GM19239 (cell line): ENCODE data around the gene PCDHGA1.
A peak's percentile ranks its signal among the peaks of the same experiment; 100 is the strongest.
"Not testable (repeated sequence)": the region's sequence is repeated elsewhere in the genome, so short reads cannot be mapped to it uniquely, and the experiment has no call there.

Source experiments
- DNase-seq: peaks from one replicate; pipeline ENCODE4 v3.0.0; 2011; ENCODE audit warnings: low spot score; ENCODE audit not compliant: insufficient read length
- FAIRE-seq: peaks from 2 replicates; lab custom pipeline; 2011; peaks lifted over from hg19 to GRCh38; lab: Jason Lieb, UNC

The PCDHGA1 gene

DNA sequence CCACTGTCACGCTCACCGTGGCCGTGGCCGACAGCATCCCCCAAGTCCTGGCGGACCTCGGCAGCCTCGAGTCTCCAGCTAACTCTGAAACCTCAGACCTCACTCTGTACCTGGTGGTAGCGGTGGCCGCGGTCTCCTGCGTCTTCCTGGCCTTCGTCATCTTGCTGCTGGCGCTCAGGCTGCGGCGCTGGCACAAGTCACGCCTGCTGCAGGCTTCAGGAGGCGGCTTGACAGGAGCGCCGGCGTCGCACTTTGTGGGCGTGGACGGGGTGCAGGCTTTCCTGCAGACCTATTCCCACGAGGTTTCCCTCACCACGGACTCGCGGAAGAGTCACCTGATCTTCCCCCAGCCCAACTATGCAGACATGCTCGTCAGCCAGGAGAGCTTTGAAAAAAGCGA is 102.4 kb downstream of the PCDHGA1 start:
- not testable (repeated sequence) for FAIRE-seq, DNase-seq

DNA sequence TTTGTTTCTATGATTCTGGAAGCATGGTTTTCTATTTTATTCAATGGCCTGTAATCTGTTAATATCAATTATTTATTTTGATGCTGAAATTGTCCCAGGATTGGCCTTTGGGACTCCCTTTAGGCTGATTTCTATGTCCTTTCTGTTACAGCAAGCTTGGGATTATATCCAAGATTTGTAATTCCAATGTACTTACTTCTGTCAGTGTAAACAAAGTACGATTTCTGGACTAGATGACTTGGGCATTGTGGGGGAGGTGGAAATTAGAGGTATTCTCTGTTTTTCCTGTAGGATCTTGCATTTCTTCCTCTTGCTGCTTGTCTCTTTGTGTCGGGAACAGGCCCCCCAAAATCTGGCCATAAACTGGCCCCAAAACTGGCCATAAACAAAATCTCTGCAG is 103.7 kb downstream of the PCDHGA1 start:
- FAIRE-seq (no peak), DNase-seq (no peak)

GRCh38 chr5:141437221-141437620 is 106.9 kb downstream of the PCDHGA1 start:
- DNase-seq (no peak), FAIRE-seq (no peak)

DNA sequence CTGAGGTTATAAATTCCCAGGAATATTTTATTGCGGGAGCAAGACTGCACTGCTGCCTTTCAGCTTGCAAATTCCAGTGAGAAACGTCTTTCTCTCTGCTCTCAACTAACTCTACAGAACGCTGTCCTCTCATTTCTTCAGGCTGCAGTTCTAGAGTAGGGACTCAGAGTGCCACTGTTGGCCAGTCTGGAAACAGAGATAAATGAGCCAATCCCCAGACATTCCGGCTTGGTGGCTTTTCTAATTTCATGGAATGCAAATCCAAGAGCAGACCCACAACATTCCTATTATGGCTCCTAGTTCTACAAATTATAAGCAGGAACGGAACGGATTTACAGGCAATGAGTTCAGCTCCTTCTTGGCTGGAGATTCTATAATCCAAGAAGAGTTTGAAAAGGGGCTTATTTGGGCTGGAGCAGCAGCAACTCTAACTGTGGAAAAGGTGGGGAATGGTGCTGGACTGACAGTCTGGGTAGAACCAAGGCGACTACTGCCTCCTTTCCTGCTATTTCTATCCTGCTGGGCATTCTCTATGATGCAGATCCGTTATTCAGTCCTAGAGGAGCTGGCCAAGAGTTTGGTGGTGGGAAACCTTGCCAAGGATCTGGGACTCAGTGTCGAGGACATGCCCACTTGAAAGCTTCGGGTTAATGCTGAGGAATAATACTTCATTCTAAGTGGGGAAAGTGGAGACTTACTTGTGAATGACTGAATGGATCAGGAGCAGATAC is 109.3 kb downstream of the PCDHGA1 start:
- FAIRE-seq = no peak
- no peak for DNase-seq

DNA sequence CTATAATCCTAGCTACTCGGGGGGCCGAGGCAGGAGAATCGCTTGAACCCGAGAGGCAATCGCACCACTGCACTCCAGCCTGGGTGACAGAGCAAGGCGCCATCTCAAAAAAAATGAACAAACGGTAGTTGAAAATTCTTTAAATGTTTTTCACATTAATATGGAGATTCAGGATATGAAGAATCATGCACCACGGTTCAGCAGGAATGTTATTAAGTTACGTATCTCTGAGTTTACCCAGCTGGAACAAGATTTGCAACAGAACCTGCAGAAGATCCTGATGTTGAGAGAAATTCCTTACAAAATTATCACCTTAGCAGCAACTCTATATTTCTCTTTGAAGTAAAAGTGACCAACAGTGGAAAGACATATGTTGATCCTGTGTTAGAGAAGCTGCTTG is 110.0 kb downstream of the PCDHGA1 start:
- no peak for DNase-seq
- FAIRE-seq = no peak

GRCh38 chr5:141441571-141442170 is 111.4 kb downstream of the PCDHGA1 start:
- FAIRE-seq (no peak), DNase-seq (no peak)

DNA sequence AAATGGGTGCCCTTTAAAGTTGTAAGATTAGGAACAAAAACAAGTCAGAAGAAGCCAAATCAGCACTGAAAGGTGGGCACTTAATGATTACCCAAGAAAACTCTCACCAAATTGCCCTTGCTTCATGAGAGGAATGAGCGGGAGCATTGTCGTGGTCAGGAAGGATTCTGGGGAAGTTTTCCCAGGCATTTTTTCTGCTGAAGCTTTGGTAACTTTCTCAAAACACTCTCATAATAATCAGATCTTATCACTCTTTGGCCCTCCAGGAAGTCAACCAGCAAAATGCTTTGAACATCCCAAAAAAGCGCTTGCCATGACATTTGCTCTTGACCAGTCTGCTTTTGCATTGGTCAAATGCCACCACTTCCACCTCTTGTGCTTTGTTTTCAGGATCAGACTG is 135.0 kb downstream of the PCDHGA1 start:
- no peak for FAIRE-seq

DNA sequence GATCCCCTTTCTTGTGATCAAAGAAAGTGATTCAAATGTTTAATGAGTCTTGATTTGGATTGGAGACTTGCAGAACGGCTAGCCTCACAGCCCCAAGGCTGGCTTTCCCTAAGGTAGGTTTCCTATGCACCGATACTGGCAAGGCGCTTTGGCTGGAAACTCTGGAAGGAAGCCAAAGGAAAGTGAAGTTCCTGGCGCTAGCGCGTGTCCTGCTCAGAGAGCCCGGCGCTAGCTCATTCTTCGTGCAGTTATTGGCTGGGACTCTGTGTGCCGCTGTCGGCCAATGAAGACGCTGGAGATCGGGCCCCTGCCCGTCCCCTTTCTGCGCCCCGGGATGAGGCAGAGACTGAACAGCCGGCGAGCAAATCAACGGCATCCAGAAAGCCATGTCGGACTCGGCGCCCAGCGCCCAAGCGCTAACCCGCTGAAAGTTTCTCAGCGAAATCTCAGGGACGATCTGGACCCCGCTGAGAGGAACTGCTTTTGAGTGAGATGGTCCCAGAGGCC is 145.4 kb downstream of the PCDHGA1 start, which contains the start of gene PCDHGC3:
Gene PCDHGC3, plus strand, starts transcription at position 342 of the 507 bp plus-strand sequence. Its CDS starts 151 bp downstream, at position 493.
- DNase-seq = peak; percentile 62
- peak; percentile 81 for FAIRE-seq

More for the DNA sequence above, 135.0 kb downstream of the PCDHGA1 start:
- no peak for DNase-seq

DNA sequence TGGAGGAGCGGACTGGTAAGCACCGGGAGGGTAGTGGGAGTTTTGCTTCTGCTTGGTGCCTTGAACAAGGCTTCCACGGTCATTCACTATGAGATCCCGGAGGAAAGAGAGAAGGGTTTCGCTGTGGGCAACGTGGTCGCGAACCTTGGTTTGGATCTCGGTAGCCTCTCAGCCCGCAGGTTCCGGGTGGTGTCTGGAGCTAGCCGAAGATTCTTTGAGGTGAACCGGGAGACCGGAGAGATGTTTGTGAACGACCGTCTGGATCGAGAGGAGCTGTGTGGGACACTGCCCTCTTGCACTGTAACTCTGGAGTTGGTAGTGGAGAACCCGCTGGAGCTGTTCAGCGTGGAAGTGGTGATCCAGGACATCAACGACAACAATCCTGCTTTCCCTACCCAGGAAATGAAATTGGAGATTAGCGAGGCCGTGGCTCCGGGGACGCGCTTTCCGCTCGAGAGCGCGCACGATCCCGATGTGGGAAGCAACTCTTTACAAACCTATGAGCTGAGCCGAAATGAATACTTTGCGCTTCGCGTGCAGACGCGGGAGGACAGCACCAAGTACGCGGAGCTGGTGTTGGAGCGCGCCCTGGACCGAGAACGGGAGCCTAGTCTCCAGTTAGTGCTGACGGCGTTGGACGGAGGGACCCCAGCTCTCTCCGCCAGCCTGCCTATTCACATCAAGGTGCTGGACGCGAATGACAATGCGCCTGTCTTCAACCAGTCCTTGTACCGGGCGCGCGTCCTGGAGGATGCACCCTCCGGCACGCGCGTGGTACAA is 146.0 kb downstream of the PCDHGA1 start:
- peak; percentile 56 for FAIRE-seq
- no peak for DNase-seq

DNA sequence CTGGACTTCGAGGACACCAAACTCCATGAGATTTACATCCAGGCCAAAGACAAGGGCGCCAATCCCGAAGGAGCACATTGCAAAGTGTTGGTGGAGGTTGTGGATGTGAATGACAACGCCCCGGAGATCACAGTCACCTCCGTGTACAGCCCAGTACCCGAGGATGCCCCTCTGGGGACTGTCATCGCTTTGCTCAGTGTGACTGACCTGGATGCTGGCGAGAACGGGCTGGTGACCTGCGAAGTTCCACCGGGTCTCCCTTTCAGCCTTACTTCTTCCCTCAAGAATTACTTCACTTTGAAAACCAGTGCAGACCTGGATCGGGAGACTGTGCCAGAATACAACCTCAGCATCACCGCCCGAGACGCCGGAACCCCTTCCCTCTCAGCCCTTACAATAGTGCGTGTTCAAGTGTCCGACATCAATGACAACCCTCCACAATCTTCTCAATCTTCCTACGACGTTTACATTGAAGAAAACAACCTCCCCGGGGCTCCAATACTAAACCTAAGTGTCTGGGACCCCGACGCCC is 146.8 kb downstream of the PCDHGA1 start:
- FAIRE-seq = peak; percentile 18
- no peak for DNase-seq

DNA sequence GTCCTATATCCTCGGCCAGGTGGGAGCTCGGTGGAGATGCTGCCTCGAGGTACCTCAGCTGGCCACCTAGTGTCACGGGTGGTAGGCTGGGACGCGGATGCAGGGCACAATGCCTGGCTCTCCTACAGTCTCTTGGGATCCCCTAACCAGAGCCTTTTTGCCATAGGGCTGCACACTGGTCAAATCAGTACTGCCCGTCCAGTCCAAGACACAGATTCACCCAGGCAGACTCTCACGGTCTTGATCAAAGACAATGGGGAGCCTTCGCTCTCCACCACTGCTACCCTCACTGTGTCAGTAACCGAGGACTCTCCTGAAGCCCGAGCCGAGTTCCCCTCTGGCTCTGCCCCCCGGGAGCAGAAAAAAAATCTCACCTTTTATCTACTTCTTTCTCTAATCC is 147.5 kb downstream of the PCDHGA1 start:
- no peak for FAIRE-seq
- no peak for DNase-seq

GRCh38 chr5:141478321-141478945 is 148.1 kb downstream of the PCDHGA1 start:
- DNase-seq = no peak
- FAIRE-seq = no peak

GRCh38 chr5:141479776-141480175 is 149.5 kb downstream of the PCDHGA1 start:
- no peak for DNase-seq
- no peak for FAIRE-seq

- FAIRE-seq (no peak), DNase-seq (no peak)
Observed at GRCh38 chr5:141483902-141484301, 153.6 kb downstream of the PCDHGA1 start.

DNA sequence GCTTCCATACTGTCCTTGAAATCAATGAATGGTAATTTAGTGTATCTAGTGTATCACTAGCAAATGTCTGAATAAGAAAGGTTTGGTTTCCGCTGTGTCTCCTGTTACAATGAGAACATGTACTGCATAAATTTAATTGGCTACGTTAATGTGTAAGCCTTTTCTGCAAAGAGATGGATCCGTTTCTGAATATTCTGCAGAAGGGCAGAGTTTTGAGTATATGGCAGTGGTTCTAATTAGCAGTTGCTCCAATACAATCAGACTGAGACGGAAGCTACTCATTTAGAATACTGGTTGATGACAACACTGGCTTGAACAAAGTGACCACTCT is 154.0 kb downstream of the PCDHGA1 start:
- DNase-seq (no peak), FAIRE-seq (no peak)

GRCh38 chr5:141484641-141485311 is 154.5 kb downstream of the PCDHGA1 start, which contains the start of gene PCDHGC4:
Gene PCDHGC4 (plus strand): TSS chr5:141485030. CDS start chr5:141485174, 144 bp downstream.
- FAIRE-seq = no peak
- no peak for DNase-seq

DNA sequence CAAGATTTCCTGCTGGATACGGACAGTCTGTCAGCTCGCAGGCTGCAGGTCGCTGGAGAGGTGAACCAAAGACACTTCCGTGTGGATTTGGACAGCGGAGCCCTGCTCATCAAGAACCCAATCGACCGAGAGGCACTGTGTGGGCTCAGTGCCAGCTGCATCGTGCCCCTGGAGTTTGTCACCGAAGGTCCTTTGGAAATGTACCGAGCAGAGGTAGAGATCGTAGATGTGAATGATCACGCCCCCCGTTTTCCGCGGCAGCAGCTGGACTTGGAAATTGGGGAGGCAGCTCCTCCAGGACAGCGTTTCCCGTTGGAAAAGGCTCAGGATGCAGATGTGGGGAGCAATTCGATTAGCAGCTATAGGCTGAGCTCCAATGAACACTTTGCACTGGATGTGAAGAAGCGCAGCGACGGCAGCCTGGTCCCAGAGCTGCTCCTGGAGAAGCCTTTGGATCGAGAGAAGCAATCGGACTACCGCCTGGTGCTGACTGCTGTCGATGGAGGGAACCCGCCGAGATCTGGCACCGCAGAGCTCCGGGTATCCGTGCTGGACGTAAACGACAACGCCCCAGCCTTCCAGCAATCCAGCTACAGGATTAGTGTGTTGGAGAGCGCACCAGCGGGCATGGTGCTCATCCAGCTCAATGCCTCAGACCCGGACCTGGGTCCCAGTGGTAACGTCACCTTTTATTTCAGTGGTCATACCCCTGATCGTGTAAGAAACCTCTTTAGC is 155.2 kb downstream of the PCDHGA1 start:
- DNase-seq = no peak
- FAIRE-seq = no peak

- FAIRE-seq (no peak), DNase-seq (no peak)
Observed at GRCh38 chr5:141486091-141486490, 155.8 kb downstream of the PCDHGA1 start.

DNA sequence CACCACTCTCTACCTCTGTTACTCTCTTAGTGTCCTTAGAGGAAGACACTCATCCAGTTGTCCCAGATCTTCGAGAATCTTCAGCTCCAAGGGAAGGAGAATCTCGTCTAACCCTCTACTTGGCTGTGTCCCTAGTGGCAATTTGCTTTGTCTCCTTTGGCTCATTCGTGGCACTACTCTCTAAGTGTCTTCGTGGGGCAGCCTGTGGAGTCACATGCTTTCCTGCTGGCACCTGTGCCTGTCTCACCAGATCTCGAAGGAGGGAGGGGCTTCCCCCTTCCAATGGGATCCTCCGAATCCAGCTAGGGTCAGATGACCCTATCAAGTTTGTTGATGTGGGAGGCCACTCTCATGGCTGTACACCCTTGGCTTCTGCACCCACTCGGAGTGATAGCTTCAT is 156.8 kb downstream of the PCDHGA1 start:
- no peak for DNase-seq
- no peak for FAIRE-seq
